Panc1 (cell line): ENCODE data around the gene THAP11. TPM values are rescaled to one million over a fixed set of nuclear protein-coding genes. Genes with fewer than 3 reads are reported as not detected.

Source experiments
- ATAC-seq: fragments of 200-7000 bp; cut with Tn5 transposase; 2 replicates; pipeline ENCODE4 v1.9.1; 2020; ENCODE audit warnings: mild to moderate bottlenecking, moderate library complexity
- BruUV-seq: library from RNA; stranded (reverse); fragments of 400-500 nt; replicated peaks from 2 replicates; lab custom pipeline; 2021; lab: Mats Ljungman, UMichigan
- CTCF ChIA-PET: fragments of 300-600 bp; sonication (Branson Sonifier 250); formaldehyde crosslinking; loops from one replicate; lab custom pipeline; 2022; ENCODE audit warnings: antibody characterized with exemption; lab: Charles Lee
- POLR2A ChIA-PET: fragments of 300-600 bp; sonication (Branson Sonifier 250); formaldehyde crosslinking; loops from one replicate; lab custom pipeline; 2022; ENCODE audit warnings: antibody characterized with exemption; lab: Charles Lee
- DNase-seq: peaks from one replicate; pipeline ENCODE4 v3.0.0-alpha.2; 2010; ENCODE audit warnings: low read depth, low spot score
- H3K27ac ChIP-seq: 2 replicates; pipeline ENCODE4 v1.5.1; 2011; ENCODE audit warnings: mild to moderate bottlenecking, low read length, inconsistent platforms
- H3K27me3 ChIP-seq: fragments of 200-500 bp; sonication (Bioruptor generic); 2 replicates; pipeline ENCODE4 v1.6.0; 2014; ENCODE audit warnings: low read length, inconsistent platforms; ENCODE audit not compliant: control insufficient read depth, insufficient read depth
- H3K36me3 ChIP-seq: fragments of 200-500 bp; sonication (Bioruptor generic); 2 replicates; pipeline ENCODE4 v1.5.1; 2014; ENCODE audit warnings: inconsistent platforms, mild to moderate bottlenecking, low read length, moderate library complexity; ENCODE audit not compliant: control insufficient read depth, insufficient read depth
- H3K4me1 ChIP-seq: 2 replicates; pipeline ENCODE4 v1.5.1; 2011; ENCODE audit warnings: inconsistent platforms, mild to moderate bottlenecking, low read length, moderate library complexity; ENCODE audit not compliant: control insufficient read depth, insufficient read depth
- H3K4me3 ChIP-seq, 2 experiments: 2 replicates each; pipeline ENCODE4 v1.5.1; 2011 to 2012; ENCODE audit warnings: low read depth in 2 of 2, low read length in 2 of 2, mild to moderate bottlenecking in 2 of 2, inconsistent platforms in 1 of 2, moderate library complexity in 1 of 2
- H3K9me3 ChIP-seq: fragments of 200-500 bp; sonication (Bioruptor generic); 2 replicates; pipeline ENCODE4 v1.5.1; 2014; ENCODE audit warnings: low read depth, mild to moderate bottlenecking, inconsistent platforms, low read length, moderate library complexity; ENCODE audit not compliant: control insufficient read depth, insufficient read depth
- CTCF ChIP-seq: fragments of 450-650 bp; IDR thresholded peaks from 2 replicates; pipeline ENCODE4 v1.5.1; 2017; ENCODE audit warnings: mild to moderate bottlenecking
- POLR2AphosphoS5 ChIP-seq: IDR thresholded peaks from 2 replicates; pipeline ENCODE4 v1.6.1; 2012; ENCODE audit warnings: mild to moderate bottlenecking, low read depth, low read length, moderate library complexity
- REST ChIP-seq, 2 experiments: IDR thresholded peaks; 2 replicates each; pipeline ENCODE4 v1.6.1; 2011 to 2012; ENCODE audit warnings: low read depth in 2 of 2, control low read depth in 1 of 2, low read length in 1 of 2, mild to moderate bottlenecking in 1 of 2, moderate library complexity in 1 of 2; ENCODE audit not compliant: insufficient read depth in 1 of 2
- SIN3A ChIP-seq: IDR thresholded peaks from 2 replicates; pipeline ENCODE4 v1.6.1; 2012; ENCODE audit warnings: low read depth, mild to moderate bottlenecking, low read length, moderate library complexity, borderline replicate concordance; ENCODE audit not compliant: insufficient read depth
- TCF7L2 ChIP-seq: IDR thresholded peaks from 2 replicates; pipeline ENCODE4 v1.6.1; 2011; ENCODE audit warnings: mild to moderate bottlenecking, low read depth, low read length, inconsistent platforms
- in situ Hi-C: cut with HindIII; loops from 2 replicates; pipeline ENCODE4 v1.10.0; 2016; ENCODE audit warnings: low sequenced_read_pairs, low pct_unique_long_range_greater_than_20kb
- intact Hi-C: fragments of 100-400 bp; cut with micrococcal nuclease; formaldehyde crosslinking; loops from one replicate; pipeline ENCODE4 v1.10.0; 2022; ENCODE audit not compliant: unreplicated experiment
- total RNA-seq: library from RNA; stranded (reverse); gene quantifications from one replicate; pipeline ENCODE4 v1.2.1, GENCODE V29; 2021; ENCODE audit not compliant: unreplicated experiment

The THAP11 gene
- total RNA-seq, 1 experiment from 2014 or later: 27.3 TPM

- DNase-seq (no peak), ATAC-seq (no peak)
- ChIA-PET POLR2A (no interaction called here), CTCF (no interaction called here)
- Histone ChIP-seq H3K36me3 (no peaks in the 10 kb centered on the region; the same call in 1 of the 2 replicates), H3K4me3 (no peak overlapping the region), H3K9me3 (no peaks in the 10 kb centered on the region), H3K27me3 (no peaks in the 10 kb centered on the region), H3K4me1 (no peaks in the 10 kb centered on the region), H3K27ac (no peak overlapping the region)
- TF ChIP-seq REST (IDR thresholded peaks at IDR 0.05; ENCODE audit: insufficient read depth in 1 of 2, low read depth in 2 of 2, low read length in 1 of 2) (no peak), TCF7L2 (no peak), CTCF (no peak), SIN3A (no peak), POLR2AphosphoS5 (no peak)
- intact Hi-C loops (no loop called here), in situ Hi-C loops (no loop called here)
- no TSS peak for BruUV-seq
Measured at GRCh38 chr16:67888331-67888730, 46.2 kb downstream of the THAP11 start.

- H3K36me3 ChIP-seq: no peaks in the 10 kb centered on the region; the same call in 1 of the 2 replicates
- H3K27me3 ChIP-seq: no peaks in the 10 kb centered on the region
- H3K9me3 ChIP-seq: no peaks in the 10 kb centered on the region
- no peak for TF ChIP-seq CTCF
- no TSS peak for BruUV-seq
- H3K27ac ChIP-seq: peak overlapping the region; percentile 67
- intact Hi-C loops: no loop called here
- H3K4me1 ChIP-seq: no peaks in the 10 kb centered on the region
- CTCF ChIA-PET: no interaction called here
- DNase-seq (no peak), ATAC-seq (no peak)
- POLR2A ChIA-PET: no interaction called here
- in situ Hi-C loops: no loop called here
- H3K4me3 ChIP-seq: peak overlapping the region; percentile 63 to 83
Measured at GRCh38 chr16:67892375-67892774, 50.3 kb downstream of the THAP11 start.
